A549 (cell line): ENCODE data around the gene TMEM80. TPM values are rescaled to one million over a fixed set of nuclear protein-coding genes. Genes with fewer than 3 reads are reported as not detected.

ENCODE experiments used
- ATAC-seq, 2 experiments: fragments of 200-7000 bp in 1 of 2; fragments of >200 bp in 1 of 2; cut with Nextera tagmentation in 1 of 2; cut with Tn5 transposase in 1 of 2; 3 replicates each; pipeline versions ENCODE4 v1.8.0 to v1.9.1; 2018 to 2020; ENCODE audit warnings: mild to moderate bottlenecking in 1 of 2, moderate library complexity in 1 of 2
- CTCF ChIA-PET: fragments of 300-600 bp; sonication (Branson Sonifier 250); formaldehyde crosslinking; extraction: SDS; loops from one replicate; lab custom pipeline; 2021; ENCODE audit warnings: antibody characterized with exemption, inconsistent platforms; lab: Yijun Ruan, JAX
- POLR2A ChIA-PET: fragments of 350-600 bp; formaldehyde crosslinking; extraction: SDS; loops from one replicate; lab custom pipeline; 2021; ENCODE audit warnings: antibody characterized with exemption, inconsistent platforms; lab: Yijun Ruan, JAX
- DNase-seq, 2 experiments: peaks; one replicate each; pipeline versions ENCODE4 v3.0.0 to v3.0.0-alpha.2; 2011 to 2016; ENCODE audit warnings: low read depth in 1 of 2, low spot score in 1 of 2
- FAIRE-seq: peaks from 2 replicates; lab custom pipeline; 2011; peaks lifted over from hg19 to GRCh38; lab: Jason Lieb, UNC
- H3K27ac ChIP-seq, 2 experiments: fragments of >200 bp; sonication (Bioruptor Twin); formaldehyde crosslinking; 3 replicates each; pipeline ENCODE4 v1.5.1; 2016 to 2017
- H3K4me1 ChIP-seq: fragments of >200 bp; sonication (Bioruptor Twin); formaldehyde crosslinking; 3 replicates; pipeline ENCODE4 v1.6.1; 2016
- H3K4me2 ChIP-seq: fragments of >200 bp; sonication (Bioruptor Twin); formaldehyde crosslinking; 3 replicates; pipeline ENCODE4 v1.6.1; 2016
- H3K4me3 ChIP-seq: fragments of >200 bp; sonication (Bioruptor Twin); formaldehyde crosslinking; 3 replicates; pipeline ENCODE4 v1.5.1; 2016
- H3K9me3 ChIP-seq: fragments of >200 bp; sonication (Bioruptor Twin); formaldehyde crosslinking; 3 replicates; pipeline ENCODE4 v1.6.1; 2016
- BHLHE40 ChIP-seq: IDR thresholded peaks from 2 replicates; pipeline ENCODE4 v1.6.1; 2012; ENCODE audit warnings: low read depth, low read length, inconsistent platforms
- CTCF ChIP-seq: fragments of >200 bp; sonication (Bioruptor Twin); formaldehyde crosslinking; IDR thresholded peaks from 3 replicates; pipeline ENCODE4 v1.5.1; 2016
- ESRRA ChIP-seq: fragments of 150-350 bp; IDR thresholded peaks from 2 replicates; pipeline ENCODE4 v1.6.1; 2014; ENCODE audit warnings: mild to moderate bottlenecking, low read length, borderline replicate concordance
- FOSB ChIP-seq: fragments of 250-450 bp; sonication (Bioruptor Pico); IDR thresholded peaks from 2 replicates; pipeline ENCODE4 v1.5.0; 2020; ENCODE audit warnings: mild to moderate bottlenecking, moderate library complexity
- FOSL2 ChIP-seq, 2 experiments: fragments of 450-650 bp in 1 of 2; fragments of >200 bp in 1 of 2; sonication (Bioruptor Twin) in 1 of 2; formaldehyde crosslinking; IDR thresholded peaks; 2 replicates each; pipeline versions ENCODE4 v1.5.0 to v1.6.1; 2016 to 2020; ENCODE audit warnings: mild to moderate bottlenecking in 1 of 2, moderate library complexity in 1 of 2
- HEYL ChIP-seq: fragments of 250-450 bp; sonication (Bioruptor Pico); IDR thresholded peaks from 2 replicates; pipeline ENCODE4 v1.8.0; 2021; ENCODE audit warnings: mild to moderate bottlenecking, moderate library complexity
- HOXA7 ChIP-seq: fragments of 250-450 bp; sonication (Bioruptor Pico); IDR thresholded peaks from 2 replicates; pipeline ENCODE4 v1.5.0; 2020; ENCODE audit warnings: mild to moderate bottlenecking, moderate library complexity
- HOXB13 ChIP-seq: fragments of 250-450 bp; sonication (Bioruptor Pico); IDR thresholded peaks from 2 replicates; pipeline ENCODE4 v1.5.0; 2020; ENCODE audit warnings: low read depth, mild to moderate bottlenecking, moderate library complexity
- JUN ChIP-seq, 2 experiments: fragments of >200 bp; sonication (Bioruptor Twin); formaldehyde crosslinking; IDR thresholded peaks; 2 replicates in 1 of 2; 3 replicates in 1 of 2; pipeline ENCODE4 v1.6.1; 2016 to 2017
- MAFK ChIP-seq: fragments of 450-650 bp; IDR thresholded peaks from 2 replicates; pipeline ENCODE4 v1.6.1; 2014; ENCODE audit not compliant: partially characterized antibody
- MAX ChIP-seq: IDR thresholded peaks from 2 replicates; pipeline ENCODE4 v1.6.1; 2012
- MAZ ChIP-seq: fragments of 150-350 bp; IDR thresholded peaks from 2 replicates; pipeline ENCODE4 v1.6.1; 2014; ENCODE audit warnings: antibody characterized with exemption, low read depth, low read length, borderline replicate concordance
- MYC ChIP-seq: IDR thresholded peaks from 2 replicates; pipeline ENCODE4 v1.6.1; 2012; ENCODE audit warnings: mild to moderate bottlenecking, inconsistent platforms, low read length, improper control_type of control experiment, borderline replicate concordance
- NFE2L2 ChIP-seq: fragments of 150-350 bp; conservative IDR thresholded peaks from 2 replicates; pipeline ENCODE4 v1.6.1; 2014; ENCODE audit warnings: low read length
- PHF8 ChIP-seq: fragments of 200-600 bp; sonication (generic); IDR thresholded peaks from 2 replicates; pipeline ENCODE4 v1.6.1; 2016; ENCODE audit warnings: low read depth, mild to moderate bottlenecking, antibody characterized with exemption, moderate library complexity, borderline replicate concordance
- POLR2A ChIP-seq: IDR thresholded peaks from 2 replicates; pipeline ENCODE4 v1.6.1; 2012; ENCODE audit warnings: mild to moderate bottlenecking, low read length
- RAD21 ChIP-seq, 2 experiments: fragments of >200 bp in 1 of 2; sonication (Bioruptor Twin) in 1 of 2; formaldehyde crosslinking in 1 of 2; IDR thresholded peaks in 1 of 2; conservative IDR thresholded peaks in 1 of 2; 2 replicates in 1 of 2; 3 replicates in 1 of 2; pipeline ENCODE4 v1.6.1; 2012 to 2018; ENCODE audit warnings: inconsistent platforms in 1 of 2
- RNF2 ChIP-seq: fragments of 200-600 bp; sonication (generic); IDR thresholded peaks from 2 replicates; pipeline ENCODE4 v1.6.1; 2016; ENCODE audit warnings: low read depth, mild to moderate bottlenecking, antibody characterized with exemption, moderate library complexity, borderline replicate concordance
- SMC3 ChIP-seq: fragments of >200 bp; sonication (Bioruptor Twin); formaldehyde crosslinking; IDR thresholded peaks from 3 replicates; pipeline ENCODE4 v1.6.1; 2018; ENCODE audit warnings: inconsistent platforms
- SREBF2 ChIP-seq: fragments of 450-650 bp; IDR thresholded peaks from 2 replicates; pipeline ENCODE4 v1.6.1; 2014; ENCODE audit warnings: mild to moderate bottlenecking, moderate library complexity
- TFCP2L1 ChIP-seq: fragments of 250-450 bp; sonication (Bioruptor Pico); IDR thresholded peaks from 2 replicates; pipeline ENCODE4 v1.5.0; 2021; ENCODE audit warnings: mild to moderate bottlenecking
- TP53 ChIP-seq: fragments of 250-450 bp; sonication (Bioruptor Pico); IDR thresholded peaks from 2 replicates; pipeline ENCODE4 v1.5.0; 2021; ENCODE audit warnings: mild to moderate bottlenecking, moderate library complexity
- USF2 ChIP-seq: fragments of 450-650 bp; IDR thresholded peaks from 2 replicates; pipeline ENCODE4 v1.6.1; 2014; ENCODE audit warnings: antibody characterized with exemption
- ZC3H11A ChIP-seq: fragments of 450-650 bp; IDR thresholded peaks from 2 replicates; pipeline ENCODE4 v1.6.1; 2014; ENCODE audit warnings: antibody characterized with exemption, mild to moderate bottlenecking
- ZFP36 ChIP-seq: fragments of 450-650 bp; IDR thresholded peaks from 2 replicates; pipeline ENCODE4 v1.6.1; 2014; ENCODE audit warnings: borderline replicate concordance; ENCODE audit not compliant: partially characterized antibody
- ZNF302 ChIP-seq: fragments of 250-450 bp; sonication (Bioruptor Pico); IDR thresholded peaks from 2 replicates; pipeline ENCODE4 v1.9.0; 2021; ENCODE audit warnings: inconsistent platforms, mild to moderate bottlenecking, moderate library complexity
- WGBS: methylation state at CpG from one replicate; pipeline ENCODE4 v1.1.6; 2017; ENCODE audit errors: missing lambda C conversion rate; 5-methylcytosine and 5-hydroxymethylcytosine counted together
- polyA plus RNA-seq, 4 experiments: library from polyadenylated mRNA; depleted of rRNA in 3 of 4; stranded (reverse); fragments of >200 nt; fragmentation: RNase III in 1 of 4; extraction: RNeasy Plus Mini Kit Qiagen cat#74134 plus additional on column Dnase treatment in 1 of 4; gene quantifications; 2 replicates in 3 of 4; 3 replicates in 1 of 4; pipeline ENCODE4 v1.2.3, GENCODE V29; 2011 to 2017
- TF ChIP-seq, protein P1 (sequence below): fragments of >200 bp; sonication (Bioruptor Twin); formaldehyde crosslinking; IDR thresholded peaks from 3 replicates; pipeline ENCODE4 v1.6.1; 2016

Gene TMEM80
- polyA plus RNA-seq, 2 of the 4 experiments (the other 2 are of a cell fraction): 10.8 to 15.2 TPM

GRCh38 chr11:727281-727701, 31.7 kb downstream of the TMEM80 start (continued):
- TF ChIP-seq FOSL2 (IDR thresholded peaks at IDR 0.05) (no peak), FOSL2 (CRISPR knock-in tag; IDR thresholded peaks at IDR 0.05) (no peak), NFE2L2 (no peak), HEYL (CRISPR knock-in tag) (no peak), FOSB (CRISPR knock-in tag) (no peak), SREBF2 (no peak), MAZ (no peak)
- TF ChIP-seq, protein P1, sequence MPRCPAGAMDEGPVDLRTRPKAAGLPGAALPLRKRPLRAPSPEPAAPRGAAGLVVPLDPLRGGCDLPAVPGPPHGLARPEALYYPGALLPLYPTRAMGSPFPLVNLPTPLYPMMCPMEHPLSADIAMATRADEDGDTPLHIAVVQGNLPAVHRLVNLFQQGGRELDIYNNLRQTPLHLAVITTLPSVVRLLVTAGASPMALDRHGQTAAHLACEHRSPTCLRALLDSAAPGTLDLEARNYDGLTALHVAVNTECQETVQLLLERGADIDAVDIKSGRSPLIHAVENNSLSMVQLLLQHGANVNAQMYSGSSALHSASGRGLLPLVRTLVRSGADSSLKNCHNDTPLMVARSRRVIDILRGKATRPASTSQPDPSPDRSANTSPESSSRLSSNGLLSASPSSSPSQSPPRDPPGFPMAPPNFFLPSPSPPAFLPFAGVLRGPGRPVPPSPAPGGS: no peak

- POLR2A ChIA-PET: interaction anchor here (0.6 to 2.5 kb wide), 2 partner anchors 27 to 33 kb away, joined by 3 to 14 read pairs; partner anchors contain the start of genes DEAF1 and TMEM80
- peaks cover 47% of the 10 kb centered on the region for H3K4me1 ChIP-seq
- FAIRE-seq (peak; percentile 63), DNase-seq (peak; percentile 93 to 94), ATAC-seq (peak; percentile 85 to 90)
- H3K27ac ChIP-seq: peak overlapping the region; percentile 79 to 93
- H3K9me3 ChIP-seq: no peaks in the 10 kb centered on the region
- peak overlapping the region; percentile 63 for H3K4me2 ChIP-seq
- CTCF ChIA-PET: interaction anchor here (0.6 to 20.1 kb wide), 29 partner anchors 8 to 234 kb away, joined by 3 to 599 read pairs (median 6); partner anchors contain the start of genes DEAF1, EPS8L2, TALDO1 and TMEM80
- H3K4me3 ChIP-seq: no peak overlapping the region
- WGBS: 42% methylated on average over 9 of the region's 31 CpGs
- TF ChIP-seq CTCF (peak; percentile 99), MYC (peak; percentile 39; the same call in 1 of the 2 replicates), JUN (IDR thresholded peaks at IDR 0.05) (peak; percentile 36 to 60; a peak in 2 of 5 replicates), ESRRA (no peak), ZC3H11A (no peak), TP53 (CRISPR knock-in tag) (0 out of 2 replicates have a peak, but pooled peaks have one; percentile 43), FOSL2 (IDR thresholded peaks at IDR 0.05) (no peak), FOSL2 (CRISPR knock-in tag; IDR thresholded peaks at IDR 0.05) (peak; percentile 83), SMC3 (peak; percentile 82), ZNF302 (CRISPR knock-in tag) (no peak), ZFP36 (no peak), PHF8 (no peak), RAD21 (conservative IDR thresholded peaks at IDR 0.05 in 1 of 2, IDR thresholded peaks at IDR 0.05 in 1 of 2) (peak; percentile 73 to 86), USF2 (peak; percentile 84), HOXB13 (CRISPR knock-in tag) (no peak), HOXA7 (CRISPR knock-in tag) (no peak), MAX (peak; percentile 83), TFCP2L1 (no peak), MAFK (no peak), BHLHE40 (no peak), POLR2A (peak; percentile 10; the same call in 1 of the 2 replicates), RNF2 (no peak)
Observed at GRCh38 chr11:727859-728748, 32.5 kb downstream of the TMEM80 start.
